Measurements from ENCODE around the gene IFT88.

Gene IFT88, protein sequence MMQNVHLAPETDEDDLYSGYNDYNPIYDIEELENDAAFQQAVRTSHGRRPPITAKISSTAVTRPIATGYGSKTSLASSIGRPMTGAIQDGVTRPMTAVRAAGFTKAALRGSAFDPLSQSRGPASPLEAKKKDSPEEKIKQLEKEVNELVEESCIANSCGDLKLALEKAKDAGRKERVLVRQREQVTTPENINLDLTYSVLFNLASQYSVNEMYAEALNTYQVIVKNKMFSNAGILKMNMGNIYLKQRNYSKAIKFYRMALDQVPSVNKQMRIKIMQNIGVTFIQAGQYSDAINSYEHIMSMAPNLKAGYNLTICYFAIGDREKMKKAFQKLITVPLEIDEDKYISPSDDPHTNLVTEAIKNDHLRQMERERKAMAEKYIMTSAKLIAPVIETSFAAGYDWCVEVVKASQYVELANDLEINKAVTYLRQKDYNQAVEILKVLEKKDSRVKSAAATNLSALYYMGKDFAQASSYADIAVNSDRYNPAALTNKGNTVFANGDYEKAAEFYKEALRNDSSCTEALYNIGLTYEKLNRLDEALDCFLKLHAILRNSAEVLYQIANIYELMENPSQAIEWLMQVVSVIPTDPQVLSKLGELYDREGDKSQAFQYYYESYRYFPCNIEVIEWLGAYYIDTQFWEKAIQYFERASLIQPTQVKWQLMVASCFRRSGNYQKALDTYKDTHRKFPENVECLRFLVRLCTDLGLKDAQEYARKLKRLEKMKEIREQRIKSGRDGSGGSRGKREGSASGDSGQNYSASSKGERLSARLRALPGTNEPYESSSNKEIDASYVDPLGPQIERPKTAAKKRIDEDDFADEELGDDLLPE

GRCh38 chr13:20566898-20567874 is at the start of gene IFT88:
Gene IFT88, plus strand, starts transcription at chr13:20567157. Its CDS starts 7,229 bp downstream, at chr13:20574386.
- peak; percentile 79 for DNase-seq

GRCh38 chr13:20518660-20519100 is 48.3 kb upstream of the IFT88 start:
- no peak for DNase-seq

- no peak for DNase-seq
These were observed 47.1 kb upstream of the IFT88 start for GRCh38 chr13:20519875-20520274.

- no peak for DNase-seq
These were observed 45.4 kb upstream of the IFT88 start for GRCh38 chr13:20521364-20522115.

DNA sequence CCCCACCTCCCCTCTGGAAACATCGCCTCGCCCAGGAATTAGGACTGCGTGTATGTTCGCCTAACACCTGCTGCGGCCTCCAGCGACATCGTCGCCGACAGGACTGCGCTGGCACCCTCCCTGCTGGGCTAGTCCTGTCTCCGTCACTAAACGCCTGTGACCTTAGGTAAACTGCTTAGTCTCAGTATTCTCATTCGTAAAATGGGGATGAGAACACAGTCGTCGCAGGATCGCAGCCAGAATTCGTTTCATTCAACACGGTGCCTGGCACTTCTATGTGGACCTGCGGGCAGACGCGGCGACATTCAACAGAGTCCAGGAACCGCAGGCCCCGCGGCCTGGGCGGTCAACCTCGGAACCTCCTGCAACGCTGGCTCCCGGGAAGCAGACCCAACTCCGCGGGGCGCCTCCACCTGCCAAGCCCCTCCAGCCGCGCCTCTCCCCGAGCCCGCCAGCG is 41.8 kb upstream of the IFT88 start:
- peak; percentile 17 for DNase-seq

- DNase-seq: peak; percentile 78
These were observed 41.1 kb upstream of the IFT88 start, which contains the start of gene CRYL1 for GRCh38 chr13:20525601-20526544. Gene CRYL1, minus strand, starts transcription at chr13:20525857. Its CDS starts 63 bp downstream, at chr13:20525794.

GRCh38 chr13:20526664-20527063 is 40.3 kb upstream of the IFT88 start:
- no peak for DNase-seq

DNA sequence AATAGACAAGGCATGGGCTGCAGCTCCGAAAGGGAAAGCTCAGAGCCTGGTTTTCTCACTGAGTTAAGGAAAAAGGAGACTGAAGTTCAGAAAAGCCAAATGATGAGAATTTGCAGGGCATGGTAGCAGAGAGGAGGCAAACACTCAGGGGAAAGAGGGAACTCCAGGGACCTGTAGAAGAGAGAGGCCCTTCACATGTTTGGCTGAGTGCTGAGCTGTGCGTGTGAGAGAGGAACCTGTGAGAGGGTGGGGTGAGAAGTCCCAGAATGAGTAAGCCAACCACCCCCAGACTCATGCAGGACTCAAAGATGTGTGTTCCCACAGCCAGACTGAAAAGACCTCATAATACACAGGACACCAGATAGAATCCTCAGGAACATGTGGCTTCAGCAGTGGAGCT is 38.5 kb upstream of the IFT88 start:
- DNase-seq: peak; percentile 31

GRCh38 chr13:20534038-20534608 is 32.8 kb upstream of the IFT88 start:
- DNase-seq: no peak

DNA sequence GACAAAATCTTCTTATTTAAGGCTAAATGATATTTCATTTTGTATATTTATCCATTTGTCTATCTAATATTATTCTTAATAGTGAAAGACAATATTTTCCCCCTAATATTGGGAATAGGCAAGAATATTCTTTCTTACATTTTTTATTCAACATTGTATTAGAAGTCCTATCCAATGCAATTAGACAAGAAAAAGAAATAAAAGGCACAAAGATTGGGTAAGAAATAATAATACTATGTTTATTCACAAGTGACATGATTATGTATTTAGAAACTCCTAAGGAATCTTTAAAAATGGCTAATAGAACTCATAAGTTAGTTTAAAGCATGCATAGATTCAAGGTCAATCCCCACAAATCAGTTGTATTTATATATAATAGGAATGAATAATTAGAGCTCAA is 30.0 kb upstream of the IFT88 start:
- DNase-seq: no peak

DNA sequence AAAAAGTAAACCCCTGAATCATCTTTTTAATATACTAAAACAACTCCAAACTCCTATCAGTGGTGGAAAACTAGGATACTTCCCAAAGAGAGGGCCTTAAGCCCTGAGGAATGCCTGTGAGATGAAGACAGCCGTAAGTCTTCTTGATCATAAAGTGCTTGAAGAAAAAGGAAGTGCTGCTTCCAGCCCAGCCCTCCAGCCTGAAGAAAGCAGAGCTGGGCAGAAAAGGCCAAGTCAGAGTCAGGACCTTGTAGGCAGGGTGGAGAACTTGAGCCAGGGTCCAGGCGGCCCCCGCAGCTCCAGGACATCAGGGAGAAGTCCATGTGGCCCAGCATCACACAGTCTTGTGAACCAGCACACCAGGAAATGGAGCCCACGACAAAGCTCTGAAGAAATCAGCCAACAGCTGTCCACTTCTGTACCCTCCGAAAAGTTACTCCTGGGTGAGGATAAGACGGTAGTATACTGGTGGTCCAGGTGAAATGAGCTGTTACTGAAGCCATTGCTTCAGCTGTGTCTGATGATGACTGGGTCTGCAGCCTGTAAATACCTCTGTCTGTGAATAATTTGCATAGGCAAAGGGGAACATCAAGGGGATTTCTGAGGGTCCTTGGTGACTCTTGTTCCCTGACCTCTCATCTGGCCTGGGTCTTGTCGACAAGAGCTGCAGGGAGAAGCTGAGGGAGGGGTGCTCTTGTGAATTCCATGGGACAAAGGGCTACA is 22.6 kb upstream of the IFT88 start:
- no peak for DNase-seq

DNA sequence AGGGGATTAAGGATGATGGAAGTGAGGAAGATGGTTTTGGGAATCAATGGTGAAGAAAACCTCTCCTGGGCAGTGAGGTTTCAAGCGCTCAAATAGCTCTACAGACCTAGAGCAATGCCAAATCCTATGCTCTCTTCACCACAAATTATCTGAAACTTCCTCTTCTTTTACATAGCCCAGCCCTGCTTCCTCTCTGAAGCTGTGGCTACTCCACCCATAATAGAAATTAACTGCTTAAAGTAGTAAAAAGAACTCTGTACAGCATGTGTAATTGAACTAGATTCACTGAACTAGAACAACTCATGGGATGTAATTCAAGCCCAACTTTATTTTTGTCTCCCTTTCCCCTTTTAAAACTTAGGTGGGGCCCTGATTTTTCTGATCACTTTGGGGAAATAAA is 20.4 kb upstream of the IFT88 start:
- DNase-seq: no peak

DNA sequence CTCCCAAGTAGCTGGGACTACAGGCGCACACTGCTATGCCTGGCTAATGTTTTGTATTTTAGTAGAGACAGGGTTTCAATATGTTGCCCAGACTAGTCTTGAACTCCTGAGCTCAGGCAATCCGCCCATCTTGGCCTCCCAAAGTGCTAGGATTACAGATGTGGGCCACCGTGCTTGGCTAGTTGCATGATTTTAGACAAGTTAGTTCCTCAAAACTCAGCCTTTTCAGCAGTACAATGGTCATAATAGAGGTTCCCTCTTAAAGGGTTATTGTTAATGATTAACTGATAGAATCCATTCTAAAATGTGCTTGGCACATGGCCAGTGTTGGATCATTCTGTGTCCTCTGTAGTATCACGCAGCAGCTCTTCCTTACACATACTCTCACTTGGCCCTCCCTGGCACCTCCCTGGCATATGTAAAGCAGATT is 19.5 kb upstream of the IFT88 start:
- no peak for DNase-seq

DNA sequence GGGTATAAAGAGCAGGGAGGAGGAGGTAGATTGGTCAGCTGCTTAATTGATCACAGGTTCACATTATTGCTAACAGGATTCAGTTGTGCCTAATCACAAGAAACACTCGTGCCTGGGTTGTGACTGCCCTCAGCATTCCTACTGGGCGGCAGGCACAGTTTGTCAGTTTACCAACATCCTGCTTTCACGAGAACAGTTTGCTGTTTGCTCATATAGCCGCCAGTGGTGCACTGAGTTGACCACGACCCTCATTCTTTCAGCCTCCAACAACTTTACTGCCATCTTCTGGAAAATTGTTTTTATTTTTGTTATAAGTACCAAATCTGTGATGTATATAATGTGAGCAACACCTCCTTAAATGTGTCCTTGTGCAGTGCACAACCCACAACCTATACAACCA is 16.2 kb upstream of the IFT88 start:
- no peak for DNase-seq

GRCh38 chr13:20553311-20553710 is 13.6 kb upstream of the IFT88 start:
- no peak for DNase-seq

DNA sequence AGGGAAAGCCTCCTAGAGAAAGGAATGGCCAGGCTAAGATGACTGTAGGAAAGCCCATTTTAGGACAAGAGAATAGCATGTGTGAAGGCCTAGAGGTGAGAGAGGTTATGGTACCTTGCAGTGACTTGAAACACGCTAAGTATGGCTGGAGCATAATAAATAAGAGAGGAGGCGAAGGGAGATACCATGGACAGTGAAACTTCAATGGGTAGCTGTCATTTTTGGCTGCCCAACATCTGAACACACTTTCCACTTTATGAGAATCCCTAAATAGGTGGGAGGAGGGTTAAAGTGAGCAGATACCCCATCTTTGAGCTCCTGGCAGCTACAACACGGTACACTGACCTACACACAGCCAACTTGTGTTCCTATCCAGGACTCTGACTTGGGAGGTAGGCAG is 8.0 kb upstream of the IFT88 start:
- DNase-seq: no peak

GRCh38 chr13:20559659-20560356 is 7.1 kb upstream of the IFT88 start:
- DNase-seq: no peak

- no peak for DNase-seq
These were observed 5.2 kb upstream of the IFT88 start for GRCh38 chr13:20561741-20562140.

All from activated naive CD4-positive, alpha-beta T cell treated with Interleukin-2 at 50 U/mL for 16 hours (primary cell).